NCI-H2171 (cell line): Measurements from ENCODE around the gene CCDC154.
"Not testable (repeated sequence)": the region's sequence is repeated elsewhere in the genome, so short reads cannot be mapped to it uniquely, and the experiment has no call there.

Source experiments
- DNase-seq: peaks from one replicate; lab custom pipeline; 2025; lab: John Stamatoyannopoulos, UW

Gene CCDC154, protein sequence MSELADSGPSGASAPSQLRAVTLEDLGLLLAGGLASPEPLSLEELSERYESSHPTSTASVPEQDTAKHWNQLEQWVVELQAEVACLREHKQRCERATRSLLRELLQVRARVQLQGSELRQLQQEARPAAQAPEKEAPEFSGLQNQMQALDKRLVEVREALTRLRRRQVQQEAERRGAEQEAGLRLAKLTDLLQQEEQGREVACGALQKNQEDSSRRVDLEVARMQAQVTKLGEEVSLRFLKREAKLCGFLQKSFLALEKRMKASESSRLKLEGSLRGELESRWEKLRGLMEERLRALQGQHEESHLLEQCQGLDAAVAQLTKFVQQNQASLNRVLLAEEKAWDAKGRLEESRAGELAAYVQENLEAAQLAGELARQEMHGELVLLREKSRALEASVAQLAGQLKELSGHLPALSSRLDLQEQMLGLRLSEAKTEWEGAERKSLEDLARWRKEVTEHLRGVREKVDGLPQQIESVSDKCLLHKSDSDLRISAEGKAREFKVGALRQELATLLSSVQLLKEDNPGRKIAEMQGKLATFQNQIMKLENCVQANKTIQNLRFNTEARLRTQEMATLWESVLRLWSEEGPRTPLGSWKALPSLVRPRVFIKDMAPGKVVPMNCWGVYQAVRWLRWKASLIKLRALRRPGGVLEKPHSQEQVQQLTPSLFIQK

DNA sequence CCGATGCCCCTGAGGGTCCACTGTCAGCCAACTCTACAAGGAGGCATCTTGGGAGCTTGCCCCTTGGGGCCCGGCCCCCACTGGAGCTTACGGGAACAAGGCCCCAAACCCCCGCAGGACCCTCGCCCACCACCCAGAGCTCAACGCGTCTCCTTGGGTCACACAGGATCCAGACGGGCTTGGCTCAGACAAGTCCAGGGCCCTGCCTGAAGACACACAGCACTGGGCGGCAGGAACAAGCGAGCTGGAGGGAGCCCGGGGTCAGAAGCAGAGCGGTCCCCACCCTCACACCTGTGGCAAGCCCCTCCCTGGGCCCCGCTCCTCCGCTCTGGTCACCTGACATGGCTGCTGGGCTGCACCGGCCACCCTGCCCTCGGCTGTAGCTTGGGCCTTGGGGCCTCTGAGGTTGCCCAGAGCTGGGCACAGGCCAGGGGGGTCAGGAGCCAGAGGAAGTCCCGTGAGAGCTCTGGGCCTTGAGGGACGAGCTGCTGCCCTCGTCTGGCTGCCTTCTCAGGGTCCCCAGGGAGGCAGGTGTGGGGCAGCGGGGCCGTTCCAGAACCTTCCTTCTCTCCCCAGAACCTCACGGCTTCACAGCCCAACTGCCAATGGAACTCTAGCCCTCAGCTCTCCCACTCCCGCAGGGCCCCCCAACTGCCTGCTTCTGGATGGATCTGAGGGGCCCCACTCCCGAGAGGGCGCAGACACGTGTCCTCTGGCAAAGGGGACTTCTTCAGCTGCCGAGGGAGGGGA lies at the start of gene CCDC154:
Gene CCDC154 (minus strand): TSS at position 577 of the 750 bp plus-strand sequence. CDS start 234 bp downstream, at position 343.
- DNase-seq: no peak

DNA sequence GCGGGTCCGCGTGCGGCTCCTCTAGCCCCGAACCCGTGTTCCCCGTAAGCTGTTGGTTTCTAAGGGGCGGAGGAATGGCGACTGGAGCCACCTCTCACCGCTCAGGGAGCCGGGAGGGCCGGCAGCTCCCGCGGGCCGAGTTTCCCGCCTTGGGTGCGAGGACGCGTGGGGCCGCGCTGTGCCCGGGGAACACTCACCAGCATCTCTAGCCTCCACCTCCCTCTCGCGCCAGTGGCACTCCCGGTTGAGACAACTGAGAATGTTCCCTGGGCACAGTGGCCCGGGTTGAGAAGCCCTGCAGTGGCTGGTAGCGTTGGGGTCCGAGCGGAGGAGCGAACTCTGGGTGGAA lies 49.4 kb upstream of the CCDC154 start:
- no peak for DNase-seq

DNA sequence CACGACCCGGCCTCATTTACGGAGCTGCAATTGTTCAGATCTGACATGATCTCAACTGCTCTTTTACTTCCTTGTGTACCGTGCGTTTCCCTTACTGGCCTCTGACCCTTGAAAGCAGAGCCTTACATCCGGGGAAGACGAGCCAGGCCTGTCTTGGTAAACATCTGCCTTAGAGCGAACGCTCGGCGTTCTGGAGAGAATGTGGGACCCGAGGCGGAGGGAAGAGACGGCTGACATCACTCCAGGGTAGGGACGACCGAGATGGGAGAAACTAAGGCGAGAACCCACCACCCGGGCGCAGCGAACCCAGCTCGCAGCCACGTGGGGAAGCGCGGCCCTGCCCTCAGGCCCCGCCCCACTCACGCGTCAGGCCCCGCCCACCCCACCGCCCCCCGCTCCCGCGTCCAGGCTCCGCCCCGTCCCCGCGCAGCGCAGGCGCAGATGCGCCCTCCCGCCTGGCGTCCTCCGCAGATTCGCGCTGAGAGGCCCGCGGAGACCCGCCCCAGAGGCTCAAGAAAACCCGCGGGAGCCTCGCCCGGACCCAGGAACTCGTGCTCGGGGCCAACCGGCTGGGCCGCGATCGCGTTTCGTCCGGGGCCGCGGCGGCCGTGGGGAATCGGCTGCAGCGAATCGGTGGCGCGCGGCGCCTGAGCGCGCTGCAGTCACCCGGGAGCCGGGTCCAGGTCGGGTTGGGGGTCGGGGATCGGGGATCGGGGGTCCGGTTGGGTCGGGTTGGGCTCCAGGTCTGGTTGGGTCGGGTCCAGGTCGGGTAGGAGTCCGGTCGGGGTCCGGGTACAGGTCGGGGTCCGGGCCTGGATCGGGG lies 48.8 kb upstream of the CCDC154 start, which contains the start of gene TELO2:
Gene TELO2 (plus strand): TSS at position 438 of the 823 bp plus-strand sequence. CDS start 922 bp downstream, outside the sequence.
- peak; percentile 76 for DNase-seq

DNA sequence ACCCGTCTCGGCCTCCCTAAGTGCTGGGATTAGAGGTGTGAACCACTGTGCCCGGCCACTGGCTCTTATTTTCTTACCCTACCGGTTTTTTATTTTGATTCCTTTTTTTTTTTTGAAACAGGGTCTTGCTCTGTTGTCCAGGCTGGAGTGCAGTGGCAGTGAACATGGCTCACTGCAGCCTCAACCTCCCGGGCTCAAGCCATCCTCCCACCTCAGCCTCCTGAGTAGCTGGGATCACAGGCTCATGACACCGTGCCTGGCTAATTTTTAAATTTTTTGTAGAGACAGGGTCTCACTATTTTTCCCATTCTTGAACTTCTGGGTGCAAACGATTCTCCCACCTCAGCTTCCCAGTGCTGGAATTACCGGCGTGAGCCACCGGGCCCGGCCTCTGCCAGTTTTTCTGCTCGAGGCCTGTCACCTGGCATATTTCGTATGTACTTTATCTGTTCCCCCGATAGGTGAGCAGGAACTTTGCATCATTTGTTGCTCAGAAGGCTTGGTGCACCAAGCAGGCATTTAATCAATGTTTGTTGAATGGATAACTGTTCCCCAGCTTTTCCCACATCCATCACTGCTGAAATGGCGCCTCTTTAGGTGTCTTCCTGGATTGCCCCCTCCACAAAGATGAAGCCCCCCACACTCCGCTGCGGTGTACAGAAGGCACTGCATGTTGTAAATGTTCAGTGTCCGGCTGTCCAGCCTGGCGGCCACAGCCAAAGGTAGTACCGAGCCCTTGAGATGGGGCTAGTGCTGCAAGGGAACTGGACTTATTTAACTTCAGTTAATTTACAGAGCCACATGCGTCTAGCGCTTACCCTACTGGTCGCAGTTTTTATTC lies 47.9 kb upstream of the CCDC154 start:
- DNase-seq: no peak

DNA sequence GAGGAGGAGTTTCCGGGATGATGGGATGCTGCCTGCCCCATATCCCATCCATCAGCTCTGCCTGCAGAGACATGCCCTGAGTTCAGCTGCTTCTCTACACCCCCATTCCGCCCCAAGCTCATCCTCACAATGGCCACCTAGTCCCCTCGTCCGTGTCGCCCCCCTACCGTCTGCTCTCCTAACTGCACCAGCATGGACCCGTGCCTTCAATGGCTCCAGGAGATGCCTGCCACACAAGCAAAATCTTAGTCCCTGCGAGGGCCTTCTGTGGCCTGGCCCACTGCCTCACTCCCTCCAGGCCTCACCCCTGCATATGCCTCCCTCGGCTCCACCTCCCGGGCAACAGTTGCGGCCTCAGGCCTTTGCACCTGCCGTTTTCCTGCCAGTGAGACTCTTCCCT lies 47.0 kb upstream of the CCDC154 start:
- no peak for DNase-seq

DNA sequence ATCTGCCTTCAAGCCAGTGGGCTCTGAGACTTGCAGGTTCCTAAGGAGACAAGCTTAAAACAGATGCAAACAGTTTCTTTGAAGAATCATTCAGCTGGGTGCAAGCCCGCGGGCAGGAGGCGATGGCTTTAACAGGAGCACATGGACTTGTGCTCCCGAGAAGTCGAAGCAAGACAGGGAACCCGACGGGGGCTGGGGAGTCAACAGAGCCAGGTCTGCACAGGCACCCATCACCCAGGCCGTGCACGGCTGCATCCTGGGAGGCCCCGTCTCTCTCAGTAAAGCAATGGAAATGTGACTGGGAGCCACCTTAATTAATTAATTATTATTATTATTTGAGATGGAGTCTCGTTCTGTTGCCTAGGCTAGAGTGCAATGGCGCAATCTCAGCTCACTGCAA lies 44.7 kb upstream of the CCDC154 start:
- no peak for DNase-seq

DNA sequence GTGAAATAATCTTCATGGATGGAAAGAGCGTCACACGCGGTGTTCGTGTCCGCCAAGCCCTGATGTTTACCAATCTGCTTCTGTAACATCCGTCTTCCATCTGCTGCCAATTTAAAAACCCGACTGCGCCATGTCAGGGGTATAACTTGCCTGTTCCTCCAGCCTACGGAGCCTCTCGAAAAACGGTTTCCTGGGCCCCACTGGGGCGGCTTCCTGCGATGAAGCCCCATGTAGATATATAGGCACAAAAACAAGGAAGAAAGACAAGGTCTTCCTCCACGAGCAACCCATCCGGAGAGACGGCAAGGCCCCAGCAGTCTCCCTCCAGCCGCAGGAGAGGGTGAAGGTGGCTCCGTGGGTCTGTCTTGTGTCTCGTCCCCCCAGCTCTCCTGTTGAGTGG lies 44.3 kb upstream of the CCDC154 start, which contains the start of gene PTX4:
Gene PTX4 (minus strand): TSS at position 326 of the 400 bp plus-strand sequence. CDS start 35 bp downstream, at position 291.
- DNase-seq: no peak

DNA sequence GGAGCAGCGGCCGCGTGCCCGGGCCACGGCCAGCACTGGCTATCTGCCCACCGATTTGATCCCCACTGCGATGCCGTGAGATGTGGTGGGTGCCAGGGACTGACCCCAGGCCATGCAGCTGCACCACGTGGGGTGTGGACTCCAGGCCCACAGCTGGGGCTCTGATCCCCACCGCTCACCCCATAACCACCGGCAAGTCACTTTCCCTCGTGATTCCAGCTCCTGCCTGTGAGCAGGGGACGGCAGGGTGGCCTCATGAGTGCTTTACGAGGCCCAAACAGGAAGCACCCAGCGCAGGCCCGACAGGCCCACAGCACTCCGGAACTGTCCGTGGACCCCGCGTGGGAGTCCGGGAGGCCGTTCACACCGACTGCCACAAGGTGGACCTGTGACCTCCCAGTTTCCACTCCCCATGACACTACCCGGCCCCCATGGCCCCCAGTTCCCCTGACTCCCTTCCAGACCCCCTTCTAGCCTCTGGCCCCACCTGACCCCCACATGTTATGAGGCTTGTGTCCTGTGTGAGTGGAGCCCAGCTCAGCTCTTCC lies 43.8 kb upstream of the CCDC154 start:
- no peak for DNase-seq

DNA sequence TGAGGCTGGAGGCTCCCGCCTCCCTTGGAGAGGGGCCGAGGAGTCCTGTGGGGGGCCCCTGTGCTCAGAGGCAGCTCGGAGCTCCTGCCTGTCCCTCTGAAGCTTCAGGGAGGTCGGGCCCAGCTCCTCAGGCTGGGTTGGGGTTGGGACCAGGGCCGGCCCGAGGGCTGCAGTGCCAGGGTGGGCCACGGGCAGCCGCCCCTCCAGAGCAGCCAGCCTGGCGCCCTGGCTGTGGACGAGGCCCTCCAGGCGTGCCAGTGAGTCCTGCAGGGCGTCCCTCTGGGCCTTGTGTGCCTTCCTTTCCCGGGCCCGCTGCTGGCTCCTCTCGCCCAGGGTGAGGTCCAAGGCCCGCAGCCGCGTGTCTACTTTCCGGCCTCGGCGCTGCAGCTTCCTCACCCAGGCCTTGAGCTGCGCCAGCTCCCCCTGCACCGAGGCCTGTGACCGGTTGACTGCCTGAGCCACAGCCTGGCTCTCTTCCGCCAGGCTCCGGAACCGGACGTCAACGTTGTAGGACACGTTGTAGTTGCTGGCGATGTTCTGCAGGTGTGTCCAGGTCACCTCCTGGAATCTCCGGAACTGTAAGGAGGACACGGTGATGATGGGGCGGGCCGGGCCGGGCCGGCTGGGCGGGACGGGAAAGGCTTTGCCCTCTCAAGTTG lies 43.2 kb upstream of the CCDC154 start:
- DNase-seq: no peak

DNA sequence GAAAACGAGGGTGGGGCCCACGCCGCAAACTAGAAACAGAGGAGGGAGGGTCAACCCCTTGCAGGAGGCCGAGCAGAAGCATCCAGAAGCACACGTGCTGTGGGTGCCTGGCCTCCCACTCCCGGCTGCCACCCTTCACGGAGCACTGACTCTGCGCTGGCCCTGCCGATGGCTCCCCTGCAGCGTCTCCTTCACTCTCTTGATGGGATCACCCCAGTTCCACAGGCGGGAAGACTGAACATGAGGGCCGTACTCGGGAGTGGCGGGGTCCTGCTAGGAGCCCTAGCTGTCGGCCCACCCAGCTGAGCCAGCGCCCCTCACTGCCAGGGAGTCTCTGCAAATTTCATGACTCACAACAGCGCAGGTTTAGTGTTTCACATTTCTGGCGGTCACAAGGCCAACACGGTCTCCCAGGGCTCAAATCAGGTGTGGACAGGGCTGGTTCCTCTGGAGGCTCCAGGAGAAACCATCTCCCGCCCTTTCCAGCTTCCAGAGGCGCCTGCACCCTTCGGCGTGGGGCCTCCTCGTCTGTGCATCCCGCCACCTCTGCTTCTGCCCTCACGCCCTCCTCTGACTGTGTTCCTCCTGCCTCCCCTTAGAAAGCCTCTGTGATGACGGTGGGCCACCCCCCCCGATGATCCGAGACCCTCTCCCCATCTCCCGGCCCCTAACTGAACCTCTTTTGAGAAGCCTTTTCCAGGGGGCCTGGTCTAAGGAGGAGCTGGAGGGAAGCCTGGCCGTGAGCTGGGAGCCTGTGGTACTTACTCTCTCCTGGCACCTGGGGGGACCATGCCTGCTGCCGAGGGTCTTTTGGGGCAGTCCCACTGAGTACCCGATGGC lies 42.4 kb upstream of the CCDC154 start:
- DNase-seq: no peak

DNA sequence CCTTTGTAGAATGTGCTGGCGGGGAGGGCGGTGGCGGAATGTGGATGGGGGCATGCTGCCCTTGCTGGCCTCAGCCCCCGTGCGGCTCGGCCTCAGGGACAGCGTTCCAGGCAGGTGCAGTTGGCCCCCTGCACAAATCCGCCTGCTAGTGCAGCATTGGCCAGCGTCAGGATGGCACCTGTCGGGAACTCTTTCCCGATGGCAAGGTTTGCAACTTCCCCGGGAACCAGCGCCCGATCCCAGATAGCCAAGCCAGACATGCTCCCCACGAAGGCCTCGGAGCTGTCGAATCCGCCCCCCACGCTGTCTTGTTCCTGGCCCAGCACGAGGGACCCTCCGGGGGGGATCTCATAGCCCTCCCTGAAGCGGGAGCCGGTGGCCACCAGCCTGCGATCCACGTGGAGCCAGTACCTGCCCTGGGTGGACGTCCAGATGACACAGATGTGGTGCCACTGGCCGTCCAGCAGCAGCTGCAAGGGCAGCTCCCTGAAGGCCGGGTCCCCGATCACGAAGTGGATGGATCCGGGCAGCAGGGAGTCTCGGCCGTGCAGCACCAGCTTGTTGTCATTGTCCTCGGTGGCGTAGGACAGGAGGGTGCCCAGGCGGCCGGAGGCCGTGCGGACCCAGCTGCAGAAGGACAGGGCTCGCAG lies 41.6 kb upstream of the CCDC154 start:
- DNase-seq: no peak

DNA sequence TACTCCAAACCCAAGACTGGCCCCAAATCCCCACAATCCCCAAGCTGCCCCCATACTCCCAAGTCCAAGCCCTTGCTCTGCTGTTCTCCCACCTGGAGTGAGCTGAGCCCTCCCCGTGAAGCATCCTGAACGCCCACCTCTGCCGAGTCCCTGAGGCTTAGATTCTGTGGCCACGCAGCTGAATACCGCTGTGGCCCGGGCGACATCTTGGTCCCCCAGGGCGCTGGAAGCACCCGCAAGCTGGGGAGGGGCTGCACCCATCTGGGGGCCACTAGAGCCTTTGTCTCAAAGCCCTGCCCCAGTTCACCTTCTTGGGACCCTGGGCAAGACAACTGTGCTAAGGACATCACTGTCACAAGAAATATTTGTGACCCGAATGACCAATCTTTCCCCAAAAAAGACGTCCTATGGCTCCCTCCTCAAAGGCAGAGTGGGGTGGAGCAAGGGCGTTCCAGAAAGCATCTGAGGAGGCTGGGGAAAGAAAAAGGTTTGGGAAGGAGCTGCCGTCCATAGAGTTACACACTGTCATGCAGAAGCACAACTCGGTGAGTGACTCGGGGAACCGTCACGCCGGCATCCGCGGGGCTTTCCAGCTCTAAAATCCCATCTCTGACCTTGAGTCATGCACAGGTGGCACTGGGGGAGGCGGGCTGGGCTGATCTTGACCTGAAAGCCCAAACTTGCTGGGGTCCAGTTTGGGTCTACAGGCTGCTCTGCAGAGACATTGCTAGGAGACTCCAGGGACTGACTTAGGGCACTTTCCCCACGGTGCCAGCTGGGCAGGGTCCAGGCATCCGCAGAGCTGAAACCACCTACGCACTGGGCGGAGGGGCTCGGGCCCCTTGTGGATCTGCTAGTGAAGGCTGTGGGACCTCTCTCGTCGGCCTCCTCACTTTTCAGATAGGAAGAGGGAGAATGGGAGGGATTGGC lies 37.8 kb upstream of the CCDC154 start:
- DNase-seq: no peak

DNA sequence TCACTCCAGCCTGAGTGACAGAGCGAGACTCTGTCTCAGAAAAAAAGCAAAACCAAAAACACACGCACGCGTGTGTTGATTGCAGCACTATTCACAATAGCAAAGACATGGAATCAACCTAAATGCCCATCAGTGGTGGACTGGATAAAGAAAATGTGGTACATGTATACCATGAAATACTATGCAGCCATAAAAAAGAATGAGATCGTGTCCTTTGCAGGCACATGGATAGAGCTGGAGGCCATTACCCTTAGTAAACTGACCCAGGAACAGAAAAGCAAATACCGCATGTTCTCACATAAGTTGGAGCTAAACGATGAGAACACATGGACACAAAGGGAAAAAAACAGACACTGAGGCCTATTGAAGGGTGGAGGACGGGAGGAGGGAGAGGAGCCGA lies 34.6 kb upstream of the CCDC154 start:
- DNase-seq: not testable (repeated sequence)

DNA sequence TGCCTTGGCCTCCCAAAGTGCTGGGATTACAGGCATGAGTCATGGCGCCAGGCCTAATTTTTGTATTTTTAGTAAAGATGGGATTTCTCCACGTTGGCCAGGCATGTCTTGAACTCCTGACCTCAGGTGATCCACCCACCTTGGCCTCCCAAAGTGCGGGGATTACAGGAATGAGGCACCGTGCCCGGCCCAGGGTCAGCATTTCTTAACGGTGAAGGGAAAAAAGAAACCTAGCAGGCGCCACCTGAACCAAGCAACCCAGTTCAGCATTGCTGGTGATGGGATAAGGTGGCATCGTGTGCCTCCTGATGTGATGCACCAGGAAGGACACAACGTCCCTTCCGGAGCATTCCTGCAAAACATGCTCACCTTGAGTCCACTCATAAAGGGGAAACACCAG lies 32.7 kb upstream of the CCDC154 start:
- DNase-seq: no peak

DNA sequence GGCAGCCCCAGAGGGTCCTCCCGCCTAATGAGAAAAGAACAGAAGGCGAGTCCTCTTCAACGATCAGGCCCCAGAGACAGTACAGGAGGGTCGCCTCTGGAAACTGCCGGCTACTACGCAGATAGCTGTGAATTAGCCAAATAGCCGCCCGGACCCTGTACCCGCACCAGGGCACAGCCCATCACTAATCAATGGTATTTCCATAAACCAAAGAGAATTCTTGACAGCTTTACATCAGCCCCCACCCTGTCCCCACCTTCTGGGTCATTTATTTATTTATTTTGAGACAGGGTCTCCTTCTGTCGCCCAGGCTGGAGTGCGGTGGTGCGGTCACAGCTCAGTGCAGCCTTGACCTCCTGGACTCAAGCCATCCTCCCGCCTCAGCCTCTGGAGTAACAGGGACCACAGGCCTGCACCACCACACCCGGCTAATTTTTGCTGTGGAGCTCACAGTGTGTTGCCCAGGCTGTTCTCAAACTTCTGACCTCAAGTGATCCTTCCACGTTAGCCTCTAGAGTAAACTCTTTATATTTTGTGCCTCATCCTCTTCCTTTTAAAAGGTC lies 31.3 kb upstream of the CCDC154 start:
- DNase-seq: no peak

DNA sequence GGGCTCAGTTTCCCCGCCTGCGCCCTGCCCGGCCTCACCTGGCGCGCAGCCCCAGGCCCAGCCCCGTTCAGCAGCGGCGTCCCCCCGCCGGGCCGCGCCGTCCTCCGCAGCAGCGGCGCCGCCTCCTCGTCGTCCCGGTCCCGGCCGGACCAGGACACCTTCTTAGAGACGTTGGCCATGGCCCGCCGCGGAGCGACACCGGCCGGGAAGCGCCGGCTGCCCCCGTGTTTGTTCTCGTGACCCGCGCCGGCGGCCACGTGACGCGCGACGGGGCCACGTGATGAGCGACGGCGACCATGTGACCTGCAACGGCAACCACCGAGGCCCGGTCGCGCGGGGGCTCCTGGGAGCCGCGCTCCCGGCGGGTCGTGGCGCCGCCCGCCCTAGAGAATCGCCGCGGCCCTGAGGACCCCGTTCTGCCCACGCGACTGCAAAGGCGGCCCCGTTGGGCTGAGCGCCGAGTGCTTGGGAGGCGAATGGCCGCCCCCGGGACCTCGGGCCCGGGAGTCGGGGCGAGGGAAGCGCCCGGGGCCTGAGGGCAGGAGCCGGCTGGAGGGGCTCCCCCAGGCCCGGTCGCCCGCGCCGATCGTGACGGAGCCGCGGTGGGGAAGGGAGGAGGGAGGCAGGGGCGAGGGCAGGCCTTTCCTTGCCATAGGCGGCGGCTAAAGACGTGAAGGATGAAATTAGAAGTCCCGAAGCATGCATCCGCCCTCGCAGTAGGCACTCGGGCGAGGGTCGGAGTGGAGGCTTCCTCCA lies 30.6 kb upstream of the CCDC154 start, which contains the start of gene CLCN7:
Gene CLCN7 (minus strand): TSS at position 233 of the 756 bp plus-strand sequence. CDS start 54 bp downstream, at position 179.
- peak; percentile 83 for DNase-seq
